GM23338 (cell line): ENCODE data around the gene WWOX. TPM values are rescaled to one million over a fixed set of nuclear protein-coding genes. Genes with fewer than 3 reads are reported as not detected.

Experiments used
- ATAC-seq: fragments of 200-7000 bp; cut with Tn5 transposase; 3 replicates; pipeline ENCODE4 v1.9.1; 2020
- DNase-seq: peaks from one replicate; pipeline ENCODE4 v3.0.0-alpha.2; 2015; ENCODE audit warnings: low spot score
- H2AFZ ChIP-seq: fragments of 200-600 bp; sonication (generic); 2 replicates; pipeline ENCODE4 v1.8.0; 2016; ENCODE audit warnings: antibody characterized with exemption, mild to moderate bottlenecking, moderate library complexity
- H3F3A ChIP-seq: fragments of 200-600 bp; sonication (generic); replicated peaks from 2 replicates; pipeline ENCODE4 v1.8.0; 2017; ENCODE audit warnings: antibody characterized with exemption, mixed run types, low read depth
- H3K27ac ChIP-seq: fragments of 200-600 bp; sonication (generic); 2 replicates; pipeline ENCODE4 v1.6.1; 2016; ENCODE audit warnings: low read depth
- H3K27me3 ChIP-seq: fragments of 200-600 bp; sonication (generic); 2 replicates; pipeline ENCODE4 v1.8.0; 2016; ENCODE audit warnings: mild to moderate bottlenecking, mixed run types, moderate library complexity; ENCODE audit not compliant: insufficient read depth
- H3K36me3 ChIP-seq: fragments of 200-600 bp; sonication (generic); 2 replicates; pipeline ENCODE4 v1.8.0; 2016; ENCODE audit warnings: mild to moderate bottlenecking; ENCODE audit not compliant: insufficient read depth
- H3K4me1 ChIP-seq: fragments of 200-600 bp; sonication (generic); 2 replicates; pipeline ENCODE4 v1.8.0; 2016; ENCODE audit warnings: mild to moderate bottlenecking, moderate library complexity; ENCODE audit not compliant: insufficient read depth
- H3K4me2 ChIP-seq: fragments of 200-600 bp; sonication (generic); 2 replicates; pipeline ENCODE4 v1.7.1; 2017; ENCODE audit warnings: mixed run types
- H3K4me3 ChIP-seq: fragments of 200-600 bp; sonication (generic); 2 replicates; pipeline ENCODE4 v1.6.1; 2016; ENCODE audit warnings: mixed run types
- H3K79me2 ChIP-seq: fragments of 200-600 bp; sonication (generic); replicated peaks from 2 replicates; pipeline ENCODE4 v1.8.0; 2017; ENCODE audit warnings: mild to moderate bottlenecking; ENCODE audit not compliant: insufficient read depth
- H3K9me2 ChIP-seq: fragments of 200-600 bp; sonication (generic); 2 replicates; pipeline ENCODE4 v1.8.0; 2017; ENCODE audit not compliant: insufficient read depth
- H4K20me1 ChIP-seq: fragments of 200-600 bp; sonication (generic); replicated peaks from 2 replicates; pipeline ENCODE4 v1.8.0; 2017; ENCODE audit warnings: mild to moderate bottlenecking; ENCODE audit not compliant: insufficient read depth
- H3K27ac Mint-ChIP-seq: 2 replicates; pipeline ENCODE4 v1.8.0; 2020; ENCODE audit warnings: inconsistent platforms, mild to moderate bottlenecking, moderate library complexity, mixed read lengths
- H3K27me3 Mint-ChIP-seq: 3 replicates; pipeline ENCODE4 v1.8.0; 2022; ENCODE audit warnings: low read depth, mild to moderate bottlenecking, moderate library complexity, mixed read lengths, inconsistent platforms; ENCODE audit not compliant: insufficient read depth, poor library complexity
- H3K36me3 Mint-ChIP-seq: 3 replicates; pipeline ENCODE4 v1.8.0; 2021; ENCODE audit warnings: low read depth, mild to moderate bottlenecking, inconsistent platforms, moderate library complexity, mixed read lengths
- H3K4me1 Mint-ChIP-seq: 3 replicates; pipeline ENCODE4 v1.8.0; 2020; ENCODE audit warnings: mild to moderate bottlenecking, inconsistent platforms, mixed read lengths
- H3K4me3 Mint-ChIP-seq: 3 replicates; pipeline ENCODE4 v1.8.0; 2021; ENCODE audit warnings: moderate library complexity, mild to moderate bottlenecking, inconsistent platforms, mixed read lengths
- H3K9me3 Mint-ChIP-seq: 3 replicates; pipeline ENCODE4 v1.8.0; 2020; ENCODE audit warnings: moderate library complexity, mild to moderate bottlenecking, inconsistent platforms, mixed read lengths
- EZH2phosphoT487 ChIP-seq: fragments of 200-600 bp; sonication (generic); IDR thresholded peaks from one replicate; pipeline ENCODE4 v1.8.1; 2018; ENCODE audit warnings: antibody characterized with exemption; ENCODE audit not compliant: unreplicated experiment
- JUNB ChIP-seq: IDR thresholded peaks from one replicate; pipeline ENCODE4 v1.6.1; 2016; ENCODE audit warnings: antibody characterized with exemption; ENCODE audit not compliant: unreplicated experiment
- NANOG ChIP-seq: IDR thresholded peaks from 2 replicates; pipeline ENCODE4 v1.6.1; 2016; ENCODE audit warnings: antibody characterized with exemption, borderline replicate concordance
- POLR2AphosphoS5 ChIP-seq: IDR thresholded peaks from 2 replicates; pipeline ENCODE4 v1.6.1; 2016; ENCODE audit warnings: antibody characterized with exemption, low read depth
- STAT1 ChIP-seq: IDR thresholded peaks from one replicate; pipeline ENCODE4 v1.6.1; 2016; ENCODE audit warnings: antibody characterized with exemption; ENCODE audit not compliant: unreplicated experiment
- polyA plus RNA-seq: library from polyadenylated mRNA; unstranded; fragments of >200 nt; fragmentation: Nextera tagmentation; extraction: Ambion mirVana; gene quantifications from 2 replicates; pipeline ENCODE4 v1.2.1, GENCODE V29; 2016
- total RNA-seq: library from RNA; depleted of rRNA; stranded (reverse); fragments of >200 nt; shearing (Covaris generic); gene quantifications from 2 replicates; pipeline ENCODE4 v1.2.3, GENCODE V29; 2014
- TF ChIP-seq, protein P1 (sequence below): fragments of 250-450 bp; sonication (Bioruptor Pico); IDR thresholded peaks from 2 replicates; pipeline ENCODE4 v1.5.0; 2020; ENCODE audit warnings: mild to moderate bottlenecking, moderate library complexity
- TF ChIP-seq, protein P2 (sequence below): IDR thresholded peaks from 2 replicates; pipeline ENCODE4 v1.6.1; 2016; ENCODE audit warnings: antibody characterized with exemption
- TF ChIP-seq, protein P3 (sequence below): IDR thresholded peaks from one replicate; pipeline ENCODE4 v1.6.1; 2018; ENCODE audit warnings: antibody characterized with exemption; ENCODE audit not compliant: unreplicated experiment
- TF ChIP-seq, protein P4 (sequence below), 2 experiments: fragments of 200-600 bp in 1 of 2; sonication (generic) in 1 of 2; conservative IDR thresholded peaks; 2 replicates each; pipeline versions ENCODE4 v1.5.1 to v1.6.1; 2016 to 2017; ENCODE audit warnings: antibody characterized with exemption in 2 of 2, low read depth in 2 of 2, mild to moderate bottlenecking in 2 of 2, moderate library complexity in 1 of 2

Gene WWOX
- total and polyA plus RNA-seq, 2 experiments from 2014 or later = 10.0 to 19.3 TPM

DNA sequence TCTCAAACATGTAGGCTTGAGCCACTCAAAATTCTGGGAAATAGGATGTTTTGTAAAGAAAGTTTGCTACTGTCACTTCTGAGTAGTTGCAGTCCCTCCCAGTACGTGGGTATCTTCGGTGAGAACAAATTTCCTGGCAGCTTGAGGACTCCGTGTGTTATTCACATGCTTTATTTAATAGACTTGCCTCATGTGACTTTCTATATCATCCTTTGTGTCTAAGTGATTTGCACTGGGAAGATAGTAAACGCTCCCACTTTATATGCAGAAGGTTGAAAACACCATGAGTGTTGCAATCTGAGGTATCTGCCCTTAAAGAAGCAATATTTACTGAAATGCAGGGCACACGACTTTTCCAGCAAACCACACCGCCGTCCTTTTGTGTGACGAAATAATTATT is 857.4 kb downstream of the WWOX start (continued):
- TF ChIP-seq, protein P1, sequence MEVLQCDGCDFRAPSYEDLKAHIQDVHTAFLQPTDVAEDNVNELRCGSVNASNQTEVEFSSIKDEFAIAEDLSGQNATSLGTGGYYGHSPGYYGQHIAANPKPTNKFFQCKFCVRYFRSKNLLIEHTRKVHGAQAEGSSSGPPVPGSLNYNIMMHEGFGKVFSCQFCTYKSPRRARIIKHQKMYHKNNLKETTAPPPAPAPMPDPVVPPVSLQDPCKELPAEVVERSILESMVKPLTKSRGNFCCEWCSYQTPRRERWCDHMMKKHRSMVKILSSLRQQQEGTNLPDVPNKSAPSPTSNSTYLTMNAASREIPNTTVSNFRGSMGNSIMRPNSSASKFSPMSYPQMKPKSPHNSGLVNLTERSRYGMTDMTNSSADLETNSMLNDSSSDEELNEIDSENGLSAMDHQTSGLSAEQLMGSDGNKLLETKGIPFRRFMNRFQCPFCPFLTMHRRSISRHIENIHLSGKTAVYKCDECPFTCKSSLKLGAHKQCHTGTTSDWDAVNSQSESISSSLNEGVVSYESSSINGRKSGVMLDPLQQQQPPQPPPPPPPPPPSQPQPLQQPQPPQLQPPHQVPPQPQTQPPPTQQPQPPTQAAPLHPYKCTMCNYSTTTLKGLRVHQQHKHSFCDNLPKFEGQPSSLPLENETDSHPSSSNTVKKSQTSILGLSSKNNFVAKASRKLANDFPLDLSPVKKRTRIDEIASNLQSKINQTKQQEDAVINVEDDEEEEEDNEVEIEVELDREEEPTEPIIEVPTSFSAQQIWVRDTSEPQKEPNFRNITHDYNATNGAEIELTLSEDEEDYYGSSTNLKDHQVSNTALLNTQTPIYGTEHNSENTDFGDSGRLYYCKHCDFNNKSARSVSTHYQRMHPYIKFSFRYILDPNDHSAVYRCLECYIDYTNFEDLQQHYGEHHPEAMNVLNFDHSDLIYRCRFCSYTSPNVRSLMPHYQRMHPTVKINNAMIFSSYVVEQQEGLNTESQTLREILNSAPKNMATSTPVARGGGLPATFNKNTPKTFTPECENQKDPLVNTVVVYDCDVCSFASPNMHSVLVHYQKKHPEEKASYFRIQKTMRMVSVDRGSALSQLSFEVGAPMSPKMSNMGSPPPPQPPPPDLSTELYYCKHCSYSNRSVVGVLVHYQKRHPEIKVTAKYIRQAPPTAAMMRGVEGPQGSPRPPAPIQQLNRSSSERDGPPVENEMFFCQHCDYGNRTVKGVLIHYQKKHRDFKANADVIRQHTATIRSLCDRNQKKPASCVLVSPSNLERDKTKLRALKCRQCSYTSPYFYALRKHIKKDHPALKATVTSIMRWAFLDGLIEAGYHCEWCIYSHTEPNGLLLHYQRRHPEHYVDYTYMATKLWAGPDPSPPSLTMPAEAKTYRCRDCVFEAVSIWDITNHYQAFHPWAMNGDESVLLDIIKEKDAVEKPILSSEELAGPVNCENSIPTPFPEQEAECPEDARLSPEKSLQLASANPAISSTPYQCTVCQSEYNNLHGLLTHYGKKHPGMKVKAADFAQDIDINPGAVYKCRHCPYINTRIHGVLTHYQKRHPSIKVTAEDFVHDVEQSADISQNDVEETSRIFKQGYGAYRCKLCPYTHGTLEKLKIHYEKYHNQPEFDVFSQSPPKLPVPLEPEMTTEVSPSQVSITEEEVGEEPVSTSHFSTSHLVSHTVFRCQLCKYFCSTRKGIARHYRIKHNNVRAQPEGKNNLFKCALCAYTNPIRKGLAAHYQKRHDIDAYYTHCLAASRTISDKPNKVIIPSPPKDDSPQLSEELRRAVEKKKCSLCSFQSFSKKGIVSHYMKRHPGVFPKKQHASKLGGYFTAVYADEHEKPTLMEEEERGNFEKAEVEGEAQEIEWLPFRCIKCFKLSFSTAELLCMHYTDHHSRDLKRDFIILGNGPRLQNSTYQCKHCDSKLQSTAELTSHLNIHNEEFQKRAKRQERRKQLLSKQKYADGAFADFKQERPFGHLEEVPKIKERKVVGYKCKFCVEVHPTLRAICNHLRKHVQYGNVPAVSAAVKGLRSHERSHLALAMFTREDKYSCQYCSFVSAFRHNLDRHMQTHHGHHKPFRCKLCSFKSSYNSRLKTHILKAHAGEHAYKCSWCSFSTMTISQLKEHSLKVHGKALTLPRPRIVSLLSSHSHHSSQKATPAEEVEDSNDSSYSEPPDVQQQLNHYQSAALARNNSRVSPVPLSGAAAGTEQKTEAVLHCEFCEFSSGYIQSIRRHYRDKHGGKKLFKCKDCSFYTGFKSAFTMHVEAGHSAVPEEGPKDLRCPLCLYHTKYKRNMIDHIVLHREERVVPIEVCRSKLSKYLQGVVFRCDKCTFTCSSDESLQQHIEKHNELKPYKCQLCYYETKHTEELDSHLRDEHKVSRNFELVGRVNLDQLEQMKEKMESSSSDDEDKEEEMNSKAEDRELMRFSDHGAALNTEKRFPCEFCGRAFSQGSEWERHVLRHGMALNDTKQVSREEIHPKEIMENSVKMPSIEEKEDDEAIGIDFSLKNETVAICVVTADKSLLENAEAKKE = no peak
- TF ChIP-seq POLR2AphosphoS5 = no peak
- TF ChIP-seq, protein P2, sequence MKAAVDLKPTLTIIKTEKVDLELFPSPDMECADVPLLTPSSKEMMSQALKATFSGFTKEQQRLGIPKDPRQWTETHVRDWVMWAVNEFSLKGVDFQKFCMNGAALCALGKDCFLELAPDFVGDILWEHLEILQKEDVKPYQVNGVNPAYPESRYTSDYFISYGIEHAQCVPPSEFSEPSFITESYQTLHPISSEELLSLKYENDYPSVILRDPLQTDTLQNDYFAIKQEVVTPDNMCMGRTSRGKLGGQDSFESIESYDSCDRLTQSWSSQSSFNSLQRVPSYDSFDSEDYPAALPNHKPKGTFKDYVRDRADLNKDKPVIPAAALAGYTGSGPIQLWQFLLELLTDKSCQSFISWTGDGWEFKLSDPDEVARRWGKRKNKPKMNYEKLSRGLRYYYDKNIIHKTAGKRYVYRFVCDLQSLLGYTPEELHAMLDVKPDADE = no peak

DNA sequence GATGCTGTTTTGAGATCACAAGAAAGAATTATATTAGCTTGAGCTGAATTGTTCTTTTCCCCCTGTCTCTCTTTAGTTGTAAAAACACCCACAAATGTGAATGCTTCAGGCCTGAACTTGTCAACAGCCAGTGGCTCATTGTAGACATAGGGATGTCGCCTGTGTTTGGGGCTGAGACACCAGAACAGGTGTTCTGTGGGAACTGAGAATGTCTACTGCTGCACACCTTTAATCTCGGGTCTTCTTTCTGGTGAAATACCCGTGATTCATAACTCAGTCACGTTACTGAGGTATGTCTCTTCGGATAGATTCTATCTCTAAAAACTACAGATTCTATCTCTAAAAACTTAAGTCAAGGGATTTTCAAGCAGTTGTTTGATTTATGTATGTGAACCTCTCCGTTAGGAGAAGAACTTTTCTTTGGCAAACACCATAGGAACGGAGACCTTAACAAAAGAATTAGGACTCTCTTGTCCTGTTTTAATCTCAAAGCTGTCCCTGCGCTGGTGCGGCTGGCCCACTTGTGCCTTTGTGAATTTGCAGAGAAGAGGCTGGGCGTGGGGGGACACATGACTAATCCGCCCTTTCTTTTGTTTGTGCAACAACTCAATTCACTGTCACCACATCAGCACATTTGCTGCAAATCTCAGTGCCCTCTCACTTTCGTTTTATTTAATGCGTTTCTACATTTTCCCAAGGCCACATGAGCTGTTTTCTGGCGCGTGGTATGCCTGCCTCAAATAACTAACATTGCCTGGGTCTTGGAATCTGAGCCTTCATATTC is 858.1 kb downstream of the WWOX start:
- Mint-ChIP-seq H3K27ac (no peak overlapping the region), H3K9me3 (no peaks in the 10 kb centered on the region; the same call in 2 of the 3 replicates), H3K4me1 (no peaks in the 10 kb centered on the region; the same call in 2 of the 3 replicates), H3K4me3 (no peak overlapping the region), H3K27me3 (no peaks in the 10 kb centered on the region), H3K36me3 (no peaks in the 10 kb centered on the region)
- Histone ChIP-seq H3K4me1 (no peaks in the 10 kb centered on the region), H3K79me2 (no peaks in the 10 kb centered on the region), H3K9me2 (peaks cover 17% of the 10 kb centered on the region), H3K27ac (no peak overlapping the region), H2AFZ (0 out of 2 replicates have a peak overlapping the region, but pooled peaks have one; percentile 16), H3F3A (no peaks in the 10 kb centered on the region), H3K27me3 (no peaks in the 10 kb centered on the region), H3K4me2 (no peak overlapping the region), H3K36me3 (no peaks in the 10 kb centered on the region), H4K20me1 (no peaks in the 10 kb centered on the region), H3K4me3 (no peak overlapping the region)
- ATAC-seq (no peak), DNase-seq (no peak)
- TF ChIP-seq, protein P3, sequence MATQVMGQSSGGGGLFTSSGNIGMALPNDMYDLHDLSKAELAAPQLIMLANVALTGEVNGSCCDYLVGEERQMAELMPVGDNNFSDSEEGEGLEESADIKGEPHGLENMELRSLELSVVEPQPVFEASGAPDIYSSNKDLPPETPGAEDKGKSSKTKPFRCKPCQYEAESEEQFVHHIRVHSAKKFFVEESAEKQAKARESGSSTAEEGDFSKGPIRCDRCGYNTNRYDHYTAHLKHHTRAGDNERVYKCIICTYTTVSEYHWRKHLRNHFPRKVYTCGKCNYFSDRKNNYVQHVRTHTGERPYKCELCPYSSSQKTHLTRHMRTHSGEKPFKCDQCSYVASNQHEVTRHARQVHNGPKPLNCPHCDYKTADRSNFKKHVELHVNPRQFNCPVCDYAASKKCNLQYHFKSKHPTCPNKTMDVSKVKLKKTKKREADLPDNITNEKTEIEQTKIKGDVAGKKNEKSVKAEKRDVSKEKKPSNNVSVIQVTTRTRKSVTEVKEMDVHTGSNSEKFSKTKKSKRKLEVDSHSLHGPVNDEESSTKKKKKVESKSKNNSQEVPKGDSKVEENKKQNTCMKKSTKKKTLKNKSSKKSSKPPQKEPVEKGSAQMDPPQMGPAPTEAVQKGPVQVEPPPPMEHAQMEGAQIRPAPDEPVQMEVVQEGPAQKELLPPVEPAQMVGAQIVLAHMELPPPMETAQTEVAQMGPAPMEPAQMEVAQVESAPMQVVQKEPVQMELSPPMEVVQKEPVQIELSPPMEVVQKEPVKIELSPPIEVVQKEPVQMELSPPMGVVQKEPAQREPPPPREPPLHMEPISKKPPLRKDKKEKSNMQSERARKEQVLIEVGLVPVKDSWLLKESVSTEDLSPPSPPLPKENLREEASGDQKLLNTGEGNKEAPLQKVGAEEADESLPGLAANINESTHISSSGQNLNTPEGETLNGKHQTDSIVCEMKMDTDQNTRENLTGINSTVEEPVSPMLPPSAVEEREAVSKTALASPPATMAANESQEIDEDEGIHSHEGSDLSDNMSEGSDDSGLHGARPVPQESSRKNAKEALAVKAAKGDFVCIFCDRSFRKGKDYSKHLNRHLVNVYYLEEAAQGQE = no peak
- no peak for TF ChIP-seq POLR2AphosphoS5
- TF ChIP-seq, protein P4, sequence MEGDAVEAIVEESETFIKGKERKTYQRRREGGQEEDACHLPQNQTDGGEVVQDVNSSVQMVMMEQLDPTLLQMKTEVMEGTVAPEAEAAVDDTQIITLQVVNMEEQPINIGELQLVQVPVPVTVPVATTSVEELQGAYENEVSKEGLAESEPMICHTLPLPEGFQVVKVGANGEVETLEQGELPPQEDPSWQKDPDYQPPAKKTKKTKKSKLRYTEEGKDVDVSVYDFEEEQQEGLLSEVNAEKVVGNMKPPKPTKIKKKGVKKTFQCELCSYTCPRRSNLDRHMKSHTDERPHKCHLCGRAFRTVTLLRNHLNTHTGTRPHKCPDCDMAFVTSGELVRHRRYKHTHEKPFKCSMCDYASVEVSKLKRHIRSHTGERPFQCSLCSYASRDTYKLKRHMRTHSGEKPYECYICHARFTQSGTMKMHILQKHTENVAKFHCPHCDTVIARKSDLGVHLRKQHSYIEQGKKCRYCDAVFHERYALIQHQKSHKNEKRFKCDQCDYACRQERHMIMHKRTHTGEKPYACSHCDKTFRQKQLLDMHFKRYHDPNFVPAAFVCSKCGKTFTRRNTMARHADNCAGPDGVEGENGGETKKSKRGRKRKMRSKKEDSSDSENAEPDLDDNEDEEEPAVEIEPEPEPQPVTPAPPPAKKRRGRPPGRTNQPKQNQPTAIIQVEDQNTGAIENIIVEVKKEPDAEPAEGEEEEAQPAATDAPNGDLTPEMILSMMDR (conservative IDR thresholded peaks at IDR 0.05; ENCODE audit: low read depth in 2 of 2) = no peak
- TF ChIP-seq JUNB = no peak
- TF ChIP-seq STAT1 = no peak
- no peak for TF ChIP-seq EZH2phosphoT487
- TF ChIP-seq NANOG = no peak
